ENCODE data around the gene GAGE10.
"Not testable (repeated sequence)": the region's sequence is repeated elsewhere in the genome, so short reads cannot be mapped to it uniquely, and the experiment has no call there.

DNA sequence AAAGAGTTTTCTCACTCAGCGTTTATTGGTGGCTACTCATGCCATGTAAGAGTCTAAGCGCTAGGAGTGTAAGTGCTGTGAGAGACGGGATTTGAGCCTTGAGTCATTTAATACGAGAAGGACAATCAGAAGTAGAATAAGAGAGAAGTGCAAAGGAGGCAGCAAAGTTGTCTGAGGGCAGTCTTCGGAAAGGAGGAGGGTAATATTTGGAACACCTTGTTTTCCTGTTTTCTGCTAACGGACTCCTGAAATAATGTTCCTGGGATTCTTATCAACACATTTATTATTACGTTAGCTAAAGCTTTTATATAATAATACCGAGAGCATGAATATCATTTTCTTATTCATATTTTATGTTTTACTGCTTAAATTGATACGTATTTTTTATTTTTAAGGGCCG lies 42.0 kb downstream of the GAGE10 start:
- TF ChIP-seq, protein P1, sequence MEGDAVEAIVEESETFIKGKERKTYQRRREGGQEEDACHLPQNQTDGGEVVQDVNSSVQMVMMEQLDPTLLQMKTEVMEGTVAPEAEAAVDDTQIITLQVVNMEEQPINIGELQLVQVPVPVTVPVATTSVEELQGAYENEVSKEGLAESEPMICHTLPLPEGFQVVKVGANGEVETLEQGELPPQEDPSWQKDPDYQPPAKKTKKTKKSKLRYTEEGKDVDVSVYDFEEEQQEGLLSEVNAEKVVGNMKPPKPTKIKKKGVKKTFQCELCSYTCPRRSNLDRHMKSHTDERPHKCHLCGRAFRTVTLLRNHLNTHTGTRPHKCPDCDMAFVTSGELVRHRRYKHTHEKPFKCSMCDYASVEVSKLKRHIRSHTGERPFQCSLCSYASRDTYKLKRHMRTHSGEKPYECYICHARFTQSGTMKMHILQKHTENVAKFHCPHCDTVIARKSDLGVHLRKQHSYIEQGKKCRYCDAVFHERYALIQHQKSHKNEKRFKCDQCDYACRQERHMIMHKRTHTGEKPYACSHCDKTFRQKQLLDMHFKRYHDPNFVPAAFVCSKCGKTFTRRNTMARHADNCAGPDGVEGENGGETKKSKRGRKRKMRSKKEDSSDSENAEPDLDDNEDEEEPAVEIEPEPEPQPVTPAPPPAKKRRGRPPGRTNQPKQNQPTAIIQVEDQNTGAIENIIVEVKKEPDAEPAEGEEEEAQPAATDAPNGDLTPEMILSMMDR (IDR thresholded peaks at IDR 0.05): not testable (repeated sequence)
- not testable (repeated sequence) for TF ChIP-seq POLR2AphosphoS5, TCF7L2 (IDR thresholded peaks at IDR 0.05; ENCODE audit: low read depth, low read length)

Measured in Panc1 (cell line).